Liver (tissue), 3 donors: ENCODE results near the gene SEMA6B.

ENCODE experiments used
- ATF3 ChIP-seq: IDR thresholded peaks from 2 replicates; pipeline ENCODE4 v1.6.1; 2016; ENCODE audit warnings: antibody characterized with exemption
- CTCF ChIP-seq: fragments of 150-350 bp; IDR thresholded peaks from 2 replicates; pipeline ENCODE4 v1.5.1; 2017; ENCODE audit warnings: improper control_type of control experiment, low read depth, low read length; ENCODE audit not compliant: missing input control
- REST ChIP-seq: IDR thresholded peaks from 2 replicates; pipeline ENCODE4 v1.6.1; 2016; ENCODE audit warnings: antibody characterized with exemption, mild to moderate bottlenecking
- SP1 ChIP-seq: IDR thresholded peaks from 2 replicates; pipeline ENCODE4 v1.6.1; 2018; ENCODE audit warnings: antibody characterized with exemption, mild to moderate bottlenecking
- TAF1 ChIP-seq: conservative IDR thresholded peaks from 2 replicates; pipeline ENCODE4 v1.6.1; 2016; ENCODE audit warnings: antibody characterized with exemption, mild to moderate bottlenecking
- YY1 ChIP-seq: IDR thresholded peaks from 2 replicates; pipeline ENCODE4 v1.6.1; 2016; ENCODE audit warnings: antibody characterized with exemption, mild to moderate bottlenecking
- donor health status: healthy.
- donor health status: healthy.

GRCh38 chr19:4516199-4516938 is 43.1 kb downstream of the SEMA6B start:
- TF ChIP-seq ATF3 (no peak), SP1 (no peak), CTCF (no peak), YY1 (no peak), REST (no peak), TAF1 (no peak)
